WTC11 (cell line): ENCODE data around the gene PSMG4. TPM values are rescaled to one million over a fixed set of nuclear protein-coding genes. Genes with fewer than 3 reads are reported as not detected.

ENCODE experiments used
- ATAC-seq: fragments of 200-7000 bp; cut with Tn5 transposase; 2 replicates; pipeline ENCODE4 v1.10.0; 2021; ENCODE audit warnings: mild to moderate bottlenecking, moderate library complexity
- CTCF ChIA-PET: fragments of 300-600 bp; sonication (Branson Sonifier 250); formaldehyde crosslinking; loops from one replicate; lab custom pipeline; 2021; ENCODE audit warnings: antibody characterized with exemption; lab: Charles Lee
- POLR2A ChIA-PET: fragments of 350-600 bp; sonication (Branson Sonifier 250); formaldehyde crosslinking; loops from one replicate; lab custom pipeline; 2021; ENCODE audit warnings: antibody characterized with exemption; lab: Charles Lee
- DNase-seq: peaks from one replicate; pipeline ENCODE4 v3.0.0; 2021; ENCODE audit warnings: low spot score
- H3K27ac Mint-ChIP-seq: 2 replicates; pipeline ENCODE4 v1.8.0; 2021; ENCODE audit warnings: mixed read lengths
- H3K27me3 Mint-ChIP-seq: 2 replicates; pipeline ENCODE4 v1.8.0; 2021; ENCODE audit warnings: low read depth, mild to moderate bottlenecking, moderate library complexity, mixed read lengths
- H3K36me3 Mint-ChIP-seq: 2 replicates; pipeline ENCODE4 v1.8.0; 2021; ENCODE audit warnings: mixed read lengths
- H3K4me1 Mint-ChIP-seq: 2 replicates; pipeline ENCODE4 v1.8.0; 2022; ENCODE audit warnings: mixed read lengths
- H3K4me3 Mint-ChIP-seq: 2 replicates; pipeline ENCODE4 v1.8.0; 2021; ENCODE audit warnings: mild to moderate bottlenecking, moderate library complexity, mixed read lengths
- H3K9me3 Mint-ChIP-seq: 2 replicates; pipeline ENCODE4 v1.8.0; 2021; ENCODE audit warnings: mixed read lengths
- ELF4 ChIP-seq: sonication (generic); formaldehyde crosslinking; IDR thresholded peaks from 2 replicates; pipeline ENCODE4 v1.8.1; 2022; ENCODE audit warnings: low read depth, mild to moderate bottlenecking, moderate library complexity, missing genetic modification reagents
- EMX1 ChIP-seq: fragments of 250-450 bp; sonication (Bioruptor Pico); IDR thresholded peaks from 2 replicates; pipeline ENCODE4 v1.8.0; 2021; ENCODE audit warnings: mild to moderate bottlenecking
- ESRRA ChIP-seq: sonication (generic); formaldehyde crosslinking; IDR thresholded peaks from 2 replicates; pipeline ENCODE4 v1.8.1; 2022; ENCODE audit warnings: mild to moderate bottlenecking, missing genetic modification reagents, borderline replicate concordance
- ETV6 ChIP-seq: sonication (generic); formaldehyde crosslinking; IDR thresholded peaks from 2 replicates; pipeline ENCODE4 v1.8.1; 2022; ENCODE audit warnings: mild to moderate bottlenecking, missing genetic modification reagents
- FOXK1 ChIP-seq: sonication (generic); formaldehyde crosslinking; IDR thresholded peaks from 2 replicates; pipeline ENCODE4 v1.8.0; 2022; ENCODE audit warnings: mild to moderate bottlenecking, moderate library complexity, missing genetic modification reagents
- FOXP1 ChIP-seq: sonication (generic); formaldehyde crosslinking; IDR thresholded peaks from 2 replicates; pipeline ENCODE4 v1.8.0; 2022; ENCODE audit warnings: missing genetic modification reagents, mild to moderate bottlenecking, moderate library complexity, borderline replicate concordance
- HMGA2 ChIP-seq: fragments of 250-450 bp; sonication (Bioruptor Pico); IDR thresholded peaks from 2 replicates; pipeline ENCODE4 v1.4.0; 2021; ENCODE audit warnings: mild to moderate bottlenecking, moderate library complexity
- NR3C1 ChIP-seq: sonication (generic); formaldehyde crosslinking; conservative IDR thresholded peaks from 2 replicates; pipeline ENCODE4 v1.8.1; 2023; ENCODE audit warnings: low read depth, mild to moderate bottlenecking, missing genetic modification reagents
- PRDM15 ChIP-seq: sonication (generic); formaldehyde crosslinking; IDR thresholded peaks from 2 replicates; pipeline ENCODE4 v1.8.0; 2022; ENCODE audit warnings: missing genetic modification reagents
- PRRX2 ChIP-seq: fragments of 250-450 bp; sonication (Bioruptor Pico); IDR thresholded peaks from 2 replicates; pipeline ENCODE4 v1.8.0; 2021; ENCODE audit warnings: mild to moderate bottlenecking
- STAT6 ChIP-seq: sonication (generic); formaldehyde crosslinking; conservative IDR thresholded peaks from 2 replicates; pipeline ENCODE4 v1.8.1; 2023; ENCODE audit warnings: mild to moderate bottlenecking, low read depth, missing genetic modification reagents, moderate library complexity
- ZBTB21 ChIP-seq: sonication (generic); formaldehyde crosslinking; IDR thresholded peaks from 2 replicates; pipeline ENCODE4 v1.8.1; 2023; ENCODE audit warnings: mild to moderate bottlenecking, missing genetic modification reagents, borderline replicate concordance
- ZNF138 ChIP-seq: sonication (generic); formaldehyde crosslinking; conservative IDR thresholded peaks from 2 replicates; pipeline ENCODE4 v1.8.1; 2022; ENCODE audit warnings: mild to moderate bottlenecking, moderate library complexity, missing genetic modification reagents
- ZNF232 ChIP-seq: sonication (generic); formaldehyde crosslinking; IDR thresholded peaks from 2 replicates; pipeline ENCODE4 v1.8.0; 2022; ENCODE audit warnings: mild to moderate bottlenecking, missing genetic modification reagents
- ZNF425 ChIP-seq: fragments of 250-450 bp; sonication (Bioruptor Pico); conservative IDR thresholded peaks from 2 replicates; pipeline ENCODE4 v1.9.0; 2021; ENCODE audit warnings: mild to moderate bottlenecking
- ZNF671 ChIP-seq: fragments of 250-450 bp; sonication (Bioruptor Pico); IDR thresholded peaks from 2 replicates; pipeline ENCODE4 v1.8.0; 2021; ENCODE audit warnings: mild to moderate bottlenecking
- total RNA-seq: library from RNA; stranded (reverse); gene quantifications from 3 replicates; pipeline ENCODE4 v1.2.3, GENCODE V29; 2021
- TF ChIP-seq, protein P1 (sequence below): sonication (generic); formaldehyde crosslinking; IDR thresholded peaks from 2 replicates; pipeline ENCODE4 v1.8.0; 2023; ENCODE audit warnings: mild to moderate bottlenecking, missing genetic modification reagents
- TF ChIP-seq, protein P2 (sequence below): sonication (generic); formaldehyde crosslinking; IDR thresholded peaks from 2 replicates; pipeline ENCODE4 v1.8.1; 2023; ENCODE audit warnings: mild to moderate bottlenecking, missing genetic modification reagents
- TF ChIP-seq, protein P3 (sequence below): sonication (generic); formaldehyde crosslinking; IDR thresholded peaks from 2 replicates; pipeline ENCODE4 v1.8.1; 2022; ENCODE audit warnings: mild to moderate bottlenecking, moderate library complexity, missing genetic modification reagents
- TF ChIP-seq, protein P4 (sequence below): sonication (generic); formaldehyde crosslinking; IDR thresholded peaks from 2 replicates; pipeline ENCODE4 v1.8.1; 2023; ENCODE audit warnings: mild to moderate bottlenecking, moderate library complexity, missing genetic modification reagents

Gene PSMG4
- total RNA-seq, 1 experiment from 2014 or later = 38.2 TPM

DNA sequence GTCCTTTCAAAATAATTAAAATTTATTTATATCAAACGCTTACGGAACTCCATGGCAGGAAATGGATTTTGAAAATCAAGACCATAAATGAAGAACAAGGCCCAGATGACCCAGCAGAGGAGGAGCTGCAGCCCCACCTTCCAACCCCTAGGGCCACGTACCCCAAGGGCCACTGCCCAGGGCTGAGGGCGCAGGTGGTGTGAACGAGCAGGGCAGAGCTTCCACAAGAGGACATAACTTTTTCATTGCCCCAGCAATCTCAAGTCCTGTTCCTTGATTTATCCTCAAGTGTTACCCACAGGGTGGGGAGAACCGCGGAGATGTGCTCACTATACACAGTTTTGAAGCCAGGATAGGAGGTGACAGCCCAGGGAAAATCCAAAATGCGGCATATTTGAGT is 42.8 kb downstream of the PSMG4 start (continued):
- TF ChIP-seq, protein P1, sequence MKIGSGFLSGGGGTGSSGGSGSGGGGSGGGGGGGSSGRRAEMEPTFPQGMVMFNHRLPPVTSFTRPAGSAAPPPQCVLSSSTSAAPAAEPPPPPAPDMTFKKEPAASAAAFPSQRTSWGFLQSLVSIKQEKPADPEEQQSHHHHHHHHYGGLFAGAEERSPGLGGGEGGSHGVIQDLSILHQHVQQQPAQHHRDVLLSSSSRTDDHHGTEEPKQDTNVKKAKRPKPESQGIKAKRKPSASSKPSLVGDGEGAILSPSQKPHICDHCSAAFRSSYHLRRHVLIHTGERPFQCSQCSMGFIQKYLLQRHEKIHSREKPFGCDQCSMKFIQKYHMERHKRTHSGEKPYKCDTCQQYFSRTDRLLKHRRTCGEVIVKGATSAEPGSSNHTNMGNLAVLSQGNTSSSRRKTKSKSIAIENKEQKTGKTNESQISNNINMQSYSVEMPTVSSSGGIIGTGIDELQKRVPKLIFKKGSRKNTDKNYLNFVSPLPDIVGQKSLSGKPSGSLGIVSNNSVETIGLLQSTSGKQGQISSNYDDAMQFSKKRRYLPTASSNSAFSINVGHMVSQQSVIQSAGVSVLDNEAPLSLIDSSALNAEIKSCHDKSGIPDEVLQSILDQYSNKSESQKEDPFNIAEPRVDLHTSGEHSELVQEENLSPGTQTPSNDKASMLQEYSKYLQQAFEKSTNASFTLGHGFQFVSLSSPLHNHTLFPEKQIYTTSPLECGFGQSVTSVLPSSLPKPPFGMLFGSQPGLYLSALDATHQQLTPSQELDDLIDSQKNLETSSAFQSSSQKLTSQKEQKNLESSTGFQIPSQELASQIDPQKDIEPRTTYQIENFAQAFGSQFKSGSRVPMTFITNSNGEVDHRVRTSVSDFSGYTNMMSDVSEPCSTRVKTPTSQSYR (CRISPR knock-in tag) = no peak
- no peak for TF ChIP-seq NR3C1 (CRISPR knock-in tag)
- no peak for TF ChIP-seq ZBTB21

- no peak for DNase-seq
- peaks cover 34% of the 10 kb centered on the region for H3K36me3 Mint-ChIP-seq
- ATAC-seq = no peak
- peaks cover 9% of the 10 kb centered on the region for H3K9me3 Mint-ChIP-seq
- no peak overlapping the region for H3K27ac Mint-ChIP-seq
- TF ChIP-seq ZNF232 (CRISPR knock-in tag) (no peak), ZNF425 (CRISPR knock-in tag) (no peak), ESRRA (CRISPR knock-in tag) (no peak), ZNF138 (CRISPR knock-in tag) (no peak), FOXK1 (CRISPR knock-in tag) (no peak), EMX1 (CRISPR knock-in tag) (no peak), HMGA2 (CRISPR knock-in tag) (no peak), ELF4 (CRISPR knock-in tag) (no peak), ETV6 (CRISPR knock-in tag) (no peak), PRDM15 (CRISPR knock-in tag) (no peak), PRRX2 (CRISPR knock-in tag) (no peak), ZNF671 (CRISPR knock-in tag) (no peak), FOXP1 (CRISPR knock-in tag) (no peak), STAT6 (CRISPR knock-in tag) (no peak)
- TF ChIP-seq, protein P2, sequence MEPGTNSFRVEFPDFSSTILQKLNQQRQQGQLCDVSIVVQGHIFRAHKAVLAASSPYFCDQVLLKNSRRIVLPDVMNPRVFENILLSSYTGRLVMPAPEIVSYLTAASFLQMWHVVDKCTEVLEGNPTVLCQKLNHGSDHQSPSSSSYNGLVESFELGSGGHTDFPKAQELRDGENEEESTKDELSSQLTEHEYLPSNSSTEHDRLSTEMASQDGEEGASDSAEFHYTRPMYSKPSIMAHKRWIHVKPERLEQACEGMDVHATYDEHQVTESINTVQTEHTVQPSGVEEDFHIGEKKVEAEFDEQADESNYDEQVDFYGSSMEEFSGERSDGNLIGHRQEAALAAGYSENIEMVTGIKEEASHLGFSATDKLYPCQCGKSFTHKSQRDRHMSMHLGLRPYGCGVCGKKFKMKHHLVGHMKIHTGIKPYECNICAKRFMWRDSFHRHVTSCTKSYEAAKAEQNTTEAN (CRISPR knock-in tag) = no peak
- TF ChIP-seq, protein P3, sequence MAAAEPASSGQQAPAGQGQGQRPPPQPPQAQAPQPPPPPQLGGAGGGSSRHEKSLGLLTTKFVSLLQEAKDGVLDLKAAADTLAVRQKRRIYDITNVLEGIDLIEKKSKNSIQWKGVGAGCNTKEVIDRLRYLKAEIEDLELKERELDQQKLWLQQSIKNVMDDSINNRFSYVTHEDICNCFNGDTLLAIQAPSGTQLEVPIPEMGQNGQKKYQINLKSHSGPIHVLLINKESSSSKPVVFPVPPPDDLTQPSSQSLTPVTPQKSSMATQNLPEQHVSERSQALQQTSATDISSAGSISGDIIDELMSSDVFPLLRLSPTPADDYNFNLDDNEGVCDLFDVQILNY (CRISPR knock-in tag) = no peak
- TF ChIP-seq, protein P4, sequence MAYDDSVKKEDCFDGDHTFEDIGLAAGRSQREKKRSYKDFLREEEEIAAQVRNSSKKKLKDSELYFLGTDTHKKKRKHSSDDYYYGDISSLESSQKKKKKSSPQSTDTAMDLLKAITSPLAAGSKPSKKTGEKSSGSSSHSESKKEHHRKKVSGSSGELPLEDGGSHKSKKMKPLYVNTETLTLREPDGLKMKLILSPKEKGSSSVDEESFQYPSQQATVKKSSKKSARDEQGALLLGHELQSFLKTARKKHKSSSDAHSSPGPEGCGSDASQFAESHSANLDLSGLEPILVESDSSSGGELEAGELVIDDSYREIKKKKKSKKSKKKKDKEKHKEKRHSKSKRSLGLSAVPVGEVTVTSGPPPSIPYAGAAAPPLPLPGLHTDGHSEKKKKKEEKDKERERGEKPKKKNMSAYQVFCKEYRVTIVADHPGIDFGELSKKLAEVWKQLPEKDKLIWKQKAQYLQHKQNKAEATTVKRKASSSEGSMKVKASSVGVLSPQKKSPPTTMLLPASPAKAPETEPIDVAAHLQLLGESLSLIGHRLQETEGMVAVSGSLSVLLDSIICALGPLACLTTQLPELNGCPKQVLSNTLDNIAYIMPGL = no peak
- TF ChIP-seq, all 79 proteins: peak for 0
- ChIA-PET CTCF (no interaction called here), POLR2A (no interaction called here)
- no peak overlapping the region for H3K4me3 Mint-ChIP-seq
- no peaks in the 10 kb centered on the region for H3K4me1 Mint-ChIP-seq
- H3K27me3 Mint-ChIP-seq = no peaks in the 10 kb centered on the region
Observed at GRCh38 chr6:3303795-3304411, 45.2 kb downstream of the PSMG4 start.
